CD4-positive, alpha-beta memory T cell (primary cell): ENCODE data around the gene ESRP2. TPM values are rescaled to one million over a fixed set of nuclear protein-coding genes. Genes with fewer than 3 reads are reported as not detected.

Experiments used
- CTCF ChIA-PET: fragments of 350-600 bp; sonication (Branson Sonifier 250); formaldehyde crosslinking; loops from one replicate; lab custom pipeline; 2021; ENCODE audit warnings: inconsistent platforms; ENCODE audit not compliant: partially characterized antibody; lab: Charles Lee
- POLR2A ChIA-PET: fragments of 350-600 bp; sonication (Branson Sonifier 250); formaldehyde crosslinking; loops from one replicate; lab custom pipeline; 2021; ENCODE audit not compliant: partially characterized antibody; lab: Charles Lee
- DNase-seq, 5 donors: peaks; one replicate each; pipeline versions ENCODE4 v3.0.0 to v3.0.0-alpha.2; 2020 to 2022; ENCODE audit warnings: mixed read lengths in 1 of 5
- H3K27ac ChIP-seq: one replicate; pipeline ENCODE4 v1.7.0; 2013; ENCODE audit warnings: low read depth, low read length
- H3K27me3 ChIP-seq: 2 replicates; pipeline ENCODE4 v1.7.0; 2013; ENCODE audit warnings: mild to moderate bottlenecking, low read length, moderate library complexity; ENCODE audit not compliant: insufficient read depth
- H3K36me3 ChIP-seq: 2 replicates; pipeline ENCODE4 v1.7.0; 2013; ENCODE audit warnings: mild to moderate bottlenecking, low read length, moderate library complexity; ENCODE audit not compliant: insufficient read depth
- H3K4me1 ChIP-seq: 2 replicates; pipeline ENCODE4 v1.7.0; 2013; ENCODE audit warnings: mild to moderate bottlenecking, low read length, moderate library complexity; ENCODE audit not compliant: insufficient read depth
- H3K4me3 ChIP-seq, 2 donors: one replicate each; pipeline ENCODE4 v1.7.0; 2013; ENCODE audit warnings: low read length in 2 of 2, mild to moderate bottlenecking in 1 of 2
- H3K9me3 ChIP-seq, 2 donors: one replicate each; pipeline ENCODE4 v1.7.0; 2013; ENCODE audit warnings: low read length in 2 of 2, control low read depth in 1 of 2; ENCODE audit not compliant: control insufficient read depth in 1 of 2
- H3K27ac Mint-ChIP-seq, 7 donors: one replicate each; pipeline ENCODE4 v1.8.0; 2020 to 2021; ENCODE audit warnings: mixed read lengths in 7 of 7, mild to moderate bottlenecking in 6 of 7, inconsistent platforms in 3 of 7, moderate library complexity in 3 of 7
- H3K27me3 Mint-ChIP-seq, 2 donors: one replicate each; pipeline ENCODE4 v1.8.0; 2020 to 2021; ENCODE audit warnings: mixed read lengths in 2 of 2
- H3K36me3 Mint-ChIP-seq, 2 donors: one replicate each; pipeline ENCODE4 v1.8.0; 2020 to 2021; ENCODE audit warnings: mixed read lengths in 2 of 2, inconsistent platforms in 1 of 2, mild to moderate bottlenecking in 1 of 2
- H3K4me1 Mint-ChIP-seq, 4 donors: one replicate each; pipeline ENCODE4 v1.8.0; 2020 to 2021; ENCODE audit warnings: mixed read lengths in 4 of 4, mild to moderate bottlenecking in 1 of 4
- H3K4me3 Mint-ChIP-seq, 8 donors: one replicate each; pipeline ENCODE4 v1.8.0; 2020 to 2021; ENCODE audit warnings: mixed read lengths in 8 of 8, mild to moderate bottlenecking in 7 of 8, moderate library complexity in 6 of 8, inconsistent platforms in 3 of 8
- H3K9me3 Mint-ChIP-seq, 8 donors: one replicate each; pipeline ENCODE4 v1.8.0; 2020 to 2021; ENCODE audit warnings: mixed read lengths in 8 of 8, mild to moderate bottlenecking in 5 of 8, inconsistent platforms in 3 of 8, moderate library complexity in 1 of 8
- intact Hi-C: fragments of 100-400 bp; cut with micrococcal nuclease; formaldehyde crosslinking; loops from one replicate; pipeline ENCODE4 v1.15.1; 2023
- polyA plus RNA-seq, 2 donors: library from polyadenylated mRNA; unstranded; fragments of 300-500 nt; fragmentation: Illumina TruSeq; gene quantifications; one replicate each; pipeline ENCODE4 v1.2.3, GENCODE V29; 2021
- total RNA-seq, 2 experiments: library from RNA; stranded (reverse); gene quantifications; one replicate each; pipeline ENCODE4 v1.2.3, GENCODE V29; 2021

The ESRP2 gene
- total and polyA plus RNA-seq, 4 experiments from 2014 or later: 0.14 to 0.64 (median 0.26) TPM; not detected in 1

- CTCF ChIA-PET: interaction anchor here (1.0 to 29.4 kb wide), 4 partner anchors 10 to 47 kb away, joined by 3 to 680 read pairs (median 346); partner anchors contain the start of genes PRMT7, SLC7A6 and SLC7A6OS
- H3K4me3 Mint-ChIP-seq: peak overlapping the region in 7 of 8 donors; percentile 65 to 91 (median 82)
- Histone ChIP-seq H3K4me3 (peak overlapping the region; percentile 4 to 30), H3K9me3 (no peaks in the 10 kb centered on the region), H3K27ac (peak overlapping the region; percentile 30), H3K36me3 (no peaks in the 10 kb centered on the region), H3K27me3 (no peaks in the 10 kb centered on the region), H3K4me1 (peaks cover 81% of the 10 kb centered on the region)
- POLR2A ChIA-PET: interaction anchor here (34.3 to 44.5 kb wide), 2 partner anchors 2 to 14 kb away, joined by 1508 read pairs; partner anchors contain the start of genes PRMT7, SLC7A6 and SLC7A6OS
- H3K27me3 Mint-ChIP-seq: no peaks in the 10 kb centered on the region
- H3K9me3 Mint-ChIP-seq: no peaks in the 10 kb centered on the region
- peak overlapping the region; percentile 82 to 98 (median 93) for H3K27ac Mint-ChIP-seq
- peaks cover 51 to 82% (median 69%) of the 10 kb centered on the region in 4 donors for H3K4me1 Mint-ChIP-seq
- intact Hi-C loops: loop anchor here (1.0 kb wide), 1 partner anchor 8 kb away; no protein-coding TSS in a partner anchor
- DNase-seq: peak in 4 of 5 donors; percentile 45 to 55 (median 50)
- peaks cover 45 to 49% of the 10 kb centered on the region in 2 donors for H3K36me3 Mint-ChIP-seq
Observed at GRCh38 chr16:68281368-68282063, 45.6 kb upstream of the ESRP2 start.

GRCh38 chr16:68279726-68280558, 44.0 kb upstream of the ESRP2 start:
- Mint-ChIP-seq H3K27ac (peak overlapping the region; percentile 67 to 96 (median 92)), H3K4me1 (peaks cover 51 to 82% (median 69%) of the 10 kb centered on the region in 4 donors), H3K27me3 (no peaks in the 10 kb centered on the region), H3K4me3 (peak overlapping the region in 7 of 8 donors; percentile 16 to 81 (median 53)), H3K9me3 (no peaks in the 10 kb centered on the region), H3K36me3 (peaks cover 50 to 54% of the 10 kb centered on the region in 2 donors)
- Histone ChIP-seq H3K27ac (no peak overlapping the region), H3K4me1 (peaks cover 81% of the 10 kb centered on the region), H3K27me3 (no peaks in the 10 kb centered on the region), H3K4me3 (no peak overlapping the region), H3K9me3 (no peaks in the 10 kb centered on the region), H3K36me3 (peaks cover 2% of the 10 kb centered on the region)
- POLR2A ChIA-PET: interaction anchor here (34.3 to 44.5 kb wide), 2 partner anchors 1 to 16 kb away, joined by 1508 read pairs; partner anchors contain the start of genes PRMT7, SLC7A6 and SLC7A6OS
- CTCF ChIA-PET: interaction anchor here (1.3 to 29.4 kb wide), 3 partner anchors 10 to 49 kb away, joined by 9 to 680 read pairs (median 680); partner anchors contain the start of gene SLC7A6
- DNase-seq: no peak
- intact Hi-C loops: no loop called here

- H3K4me3 ChIP-seq: peak overlapping the region in 1 of 2 donors; percentile 24
- peaks cover 81% of the 10 kb centered on the region for H3K4me1 ChIP-seq
- Mint-ChIP-seq H3K27me3 (no peaks in the 10 kb centered on the region), H3K27ac (peak overlapping the region; percentile 84 to 97 (median 94)), H3K4me1 (peaks cover 48 to 81% (median 68%) of the 10 kb centered on the region in 4 donors), H3K36me3 (peaks cover 51 to 53% of the 10 kb centered on the region in 2 donors), H3K9me3 (no peaks in the 10 kb centered on the region), H3K4me3 (peak overlapping the region; percentile 74 to 86 (median 79))
- intact Hi-C loops: loop anchor here (1.0 kb wide), 2 partner anchors 10 to 11 kb away; no protein-coding TSS in a partner anchor
- no peak for DNase-seq
- H3K9me3 ChIP-seq: no peaks in the 10 kb centered on the region
- H3K27me3 ChIP-seq: no peaks in the 10 kb centered on the region
- H3K27ac ChIP-seq: peak overlapping the region; percentile 50
- ChIA-PET CTCF (interaction anchor here (0.5 to 25.3 kb wide), 6 partner anchors 14 to 465 kb away, joined by 3 to 680 read pairs (median 5); partner anchors contain the start of gene SLC7A6), POLR2A (interaction anchor here (0.5 to 44.5 kb wide), 4 partner anchors 12 to 193 kb away, joined by 3 to 1508 read pairs (median 72); partner anchors contain the start of genes PRMT7, SLC7A6 and SLC7A6OS)
- peaks cover 4% of the 10 kb centered on the region for H3K36me3 ChIP-seq
Observed at GRCh38 chr16:68276223-68276622, 40.3 kb upstream of the ESRP2 start.

DNA sequence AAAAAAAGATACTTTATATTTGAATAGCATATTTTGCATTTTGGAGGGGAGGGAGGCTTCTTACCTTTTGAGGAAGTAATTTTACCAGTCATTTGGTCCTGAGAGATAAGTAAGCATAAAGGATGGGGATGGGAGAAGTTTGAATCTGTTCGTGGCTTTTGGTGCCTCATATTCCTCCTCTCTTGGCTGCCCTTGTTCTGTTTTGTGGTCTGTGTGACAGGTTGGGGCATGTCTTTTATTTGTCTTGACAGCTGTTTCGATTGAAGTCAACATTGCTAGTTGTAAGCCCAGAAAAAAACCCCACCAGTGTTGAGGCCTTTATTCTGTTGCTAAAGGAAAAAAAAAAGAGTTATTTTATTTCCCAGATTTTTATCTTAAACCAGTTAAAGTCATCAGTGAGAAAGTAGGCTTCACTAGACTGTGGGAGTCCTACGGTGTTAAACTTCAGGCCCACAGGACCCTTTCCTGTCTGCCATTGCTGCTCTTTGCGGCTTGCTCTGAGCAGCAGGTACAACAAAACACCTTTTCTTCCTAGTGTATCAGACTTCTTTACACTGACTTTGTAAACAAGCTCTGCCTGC, 39.8 kb upstream of the ESRP2 start:
- Histone ChIP-seq H3K4me1 (peaks cover 81% of the 10 kb centered on the region), H3K27ac (peak overlapping the region; percentile 50), H3K36me3 (peaks cover 4% of the 10 kb centered on the region), H3K4me3 (peak overlapping the region in 1 of 2 donors; percentile 24), H3K9me3 (no peaks in the 10 kb centered on the region), H3K27me3 (no peaks in the 10 kb centered on the region)
- Mint-ChIP-seq H3K4me1 (peaks cover 46 to 81% (median 66%) of the 10 kb centered on the region in 4 donors), H3K27ac (peak overlapping the region; percentile 84 to 97 (median 94)), H3K36me3 (peaks cover 49 to 51% of the 10 kb centered on the region in 2 donors), H3K4me3 (peak overlapping the region; percentile 74 to 86 (median 79)), H3K27me3 (no peaks in the 10 kb centered on the region), H3K9me3 (no peaks in the 10 kb centered on the region)
- CTCF ChIA-PET: interaction anchor here (0.5 to 25.3 kb wide), 7 partner anchors 13 to 465 kb away, joined by 3 to 680 read pairs (median 4); partner anchors contain the start of gene SLC7A6
- POLR2A ChIA-PET: interaction anchor here (0.5 to 44.5 kb wide), 5 partner anchors 11 to 192 kb away, joined by 3 to 1508 read pairs (median 4); partner anchors contain the start of genes PRMT7, SLC7A6 and SLC7A6OS
- intact Hi-C loops: loop anchor here (1.0 kb wide), 2 partner anchors 10 to 11 kb away; no protein-coding TSS in a partner anchor
- peak; percentile 72 to 83 (median 76) for DNase-seq

- Mint-ChIP-seq H3K9me3 (no peaks in the 10 kb centered on the region), H3K36me3 (peaks cover 42 to 51% of the 10 kb centered on the region in 2 donors), H3K4me1 (peaks cover 50 to 84% (median 67%) of the 10 kb centered on the region in 4 donors), H3K27me3 (no peaks in the 10 kb centered on the region), H3K27ac (peak overlapping the region; percentile 84 to 98 (median 95)), H3K4me3 (peak overlapping the region in 7 of 8 donors; percentile 27 to 96 (median 74))
- H3K9me3 ChIP-seq: no peaks in the 10 kb centered on the region
- peaks cover 4% of the 10 kb centered on the region for H3K36me3 ChIP-seq
- DNase-seq: no peak
- H3K4me3 ChIP-seq: peak overlapping the region in 1 of 2 donors; percentile 2
- ChIA-PET CTCF (interaction anchor here (1.1 to 25.3 kb wide), 5 partner anchors 12 to 455 kb away, joined by 3 to 680 read pairs (median 6); partner anchors contain the start of genes PRMT7, SLC7A6 and SLC7A6OS), POLR2A (interaction anchor here (1.1 to 44.5 kb wide), 5 partner anchors 10 to 55 kb away, joined by 3 to 1508 read pairs (median 5); partner anchors contain the start of genes PLA2G15, PRMT7, SLC7A6 and SLC7A6OS)
- peaks cover 81% of the 10 kb centered on the region for H3K4me1 ChIP-seq
- no peaks in the 10 kb centered on the region for H3K27me3 ChIP-seq
- intact Hi-C loops: no loop called here
- peak overlapping the region; percentile 55 for H3K27ac ChIP-seq
Observed at GRCh38 chr16:68274441-68274840, 38.5 kb upstream of the ESRP2 start.

GRCh38 chr16:68273896-68274295, 38.0 kb upstream of the ESRP2 start:
- Histone ChIP-seq H3K27me3 (no peaks in the 10 kb centered on the region), H3K27ac (peak overlapping the region; percentile 55), H3K4me3 (no peak overlapping the region), H3K36me3 (peaks cover 4% of the 10 kb centered on the region), H3K9me3 (no peaks in the 10 kb centered on the region), H3K4me1 (peaks cover 82% of the 10 kb centered on the region)
- Mint-ChIP-seq H3K36me3 (peaks cover 44 to 53% of the 10 kb centered on the region in 2 donors), H3K4me3 (peak overlapping the region in 7 of 8 donors; percentile 17 to 96 (median 74)), H3K4me1 (peaks cover 54 to 85% (median 69%) of the 10 kb centered on the region in 4 donors), H3K27me3 (no peaks in the 10 kb centered on the region), H3K27ac (peak overlapping the region; percentile 84 to 98 (median 95)), H3K9me3 (no peaks in the 10 kb centered on the region)
- DNase-seq: no peak
- ChIA-PET POLR2A (interaction anchor here (1.1 to 44.5 kb wide), 4 partner anchors 9 to 37 kb away, joined by 4 to 1508 read pairs (median 73); partner anchors contain the start of genes PLA2G15, PRMT7, SLC7A6 and SLC7A6OS), CTCF (interaction anchor here (1.1 to 25.3 kb wide), 5 partner anchors 11 to 454 kb away, joined by 3 to 680 read pairs (median 6); partner anchors contain the start of genes PRMT7, SLC7A6 and SLC7A6OS)
- intact Hi-C loops: loop anchor here (1.0 kb wide), 2 partner anchors 7 to 10 kb away; partner anchors contain the start of gene SLC7A6
